NCI-H2081 (cell line): ENCODE results near the gene SNTG2.
A peak's percentile ranks its signal among the peaks of the same experiment; 100 is the strongest.
"Not testable (repeated sequence)": the region's sequence is repeated elsewhere in the genome, so short reads cannot be mapped to it uniquely, and the experiment has no call there.

Experiments used
- DNase-seq, 2 experiments: peaks; one replicate each; lab custom pipeline; 2025; lab: John Stamatoyannopoulos, UW

Gene SNTG2

DNA sequence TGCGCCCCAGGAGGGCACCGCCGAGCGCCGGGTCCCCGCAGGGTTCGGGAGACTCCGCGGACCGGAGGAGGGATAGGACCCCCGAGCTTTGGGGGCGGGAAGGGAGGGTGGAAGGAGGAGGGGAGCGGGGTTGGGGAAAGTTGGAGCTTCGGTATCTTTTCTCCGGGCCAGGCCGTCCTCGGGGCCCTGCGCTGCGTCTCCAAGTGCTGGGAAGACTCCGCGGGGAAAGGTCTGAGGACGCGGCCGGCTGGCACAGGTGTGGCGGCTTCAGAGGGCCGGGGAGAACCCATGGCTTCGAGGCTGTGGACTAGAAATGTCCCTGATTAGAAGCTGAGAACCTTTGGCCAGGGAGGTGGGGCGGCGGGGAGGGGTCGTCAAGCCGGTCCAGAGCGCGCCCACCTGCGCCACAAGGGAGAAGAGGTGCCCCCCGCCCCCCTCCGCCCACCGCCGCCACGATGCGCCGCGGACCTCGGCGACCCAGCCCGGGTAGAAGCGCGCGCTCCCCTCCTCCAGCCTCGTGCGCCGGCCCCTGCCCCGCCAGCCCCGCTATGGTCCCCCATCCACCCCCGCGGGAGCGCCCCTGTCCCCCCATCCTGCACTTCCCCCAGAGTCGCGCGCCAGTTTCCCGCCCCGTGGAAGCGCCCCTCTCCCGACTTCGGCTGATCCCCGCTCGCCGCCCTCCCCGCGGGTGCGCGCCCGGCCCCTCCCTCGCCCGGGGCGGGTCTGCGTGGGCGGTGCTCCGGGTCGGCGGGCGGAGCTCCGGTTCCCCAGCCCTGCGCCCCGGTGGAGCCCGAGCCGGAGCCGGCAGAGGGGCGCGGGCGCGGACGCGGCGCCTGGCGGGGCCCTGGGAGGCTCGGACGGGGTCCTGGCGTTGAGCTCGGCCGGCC lies at the start of gene SNTG2:
Gene SNTG2, plus strand, starts transcription at position 770 of the 887 bp plus-strand sequence. CDS start 148 bp downstream, outside the sequence.
- peak; percentile 68 to 75 for DNase-seq

DNA sequence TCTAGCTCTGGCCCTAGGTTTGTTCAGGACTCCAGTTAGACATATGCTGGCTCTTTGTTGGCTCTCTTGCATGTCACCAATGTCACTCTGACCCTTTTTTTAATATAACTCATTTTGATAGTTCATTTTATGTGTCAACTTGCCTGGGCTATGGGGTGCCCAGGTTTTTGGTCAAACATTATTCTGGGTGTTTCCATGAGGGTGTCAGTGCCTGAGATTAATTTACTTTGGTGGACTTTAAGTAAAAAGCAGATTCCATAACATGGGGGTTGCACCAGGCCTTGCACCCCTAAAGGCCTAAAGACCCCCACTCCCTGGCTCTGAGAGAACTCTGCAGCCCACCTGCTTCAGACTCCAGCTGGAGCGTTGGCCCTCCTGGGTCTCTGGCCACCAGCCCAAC lies 48.1 kb upstream of the SNTG2 start:
- DNase-seq: no peak

DNA sequence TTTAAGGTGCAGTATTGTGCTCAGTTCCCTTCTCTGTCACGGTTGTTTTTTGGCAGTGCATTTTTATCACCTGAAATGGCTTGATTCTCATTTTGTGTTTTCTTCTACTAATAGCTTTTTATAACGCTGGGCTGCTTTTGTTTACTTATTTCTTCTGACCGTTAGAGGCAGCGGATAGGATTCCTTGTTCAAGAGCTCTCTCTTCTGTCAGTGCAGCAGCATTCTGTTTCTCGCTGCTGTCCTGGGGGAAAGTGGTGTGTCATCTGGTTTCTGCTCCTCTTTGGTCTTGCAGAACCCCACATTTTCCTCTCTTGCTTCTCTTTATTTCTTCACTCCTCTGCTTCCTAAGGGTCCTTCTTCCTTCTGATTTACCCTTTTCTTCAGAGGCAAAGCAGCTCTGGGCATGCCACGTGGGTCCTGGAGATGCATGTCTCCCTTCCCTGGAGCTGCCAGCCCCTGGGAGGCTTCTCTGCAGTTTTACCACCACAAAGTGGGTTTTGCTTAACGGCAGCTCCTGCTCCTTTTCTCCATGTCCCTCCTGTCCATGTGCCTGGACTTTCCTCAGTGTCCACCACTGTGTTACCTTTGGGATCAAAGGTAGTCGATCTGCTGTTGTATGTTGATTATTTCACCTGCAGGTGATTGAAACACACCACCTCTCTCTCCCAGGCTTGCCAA lies 47.3 kb upstream of the SNTG2 start:
- peak; percentile 40 to 67 for DNase-seq

- DNase-seq: peak; percentile 46 to 73
Observed at GRCh38 chr2:904246-905024, 46.2 kb upstream of the SNTG2 start.

DNA sequence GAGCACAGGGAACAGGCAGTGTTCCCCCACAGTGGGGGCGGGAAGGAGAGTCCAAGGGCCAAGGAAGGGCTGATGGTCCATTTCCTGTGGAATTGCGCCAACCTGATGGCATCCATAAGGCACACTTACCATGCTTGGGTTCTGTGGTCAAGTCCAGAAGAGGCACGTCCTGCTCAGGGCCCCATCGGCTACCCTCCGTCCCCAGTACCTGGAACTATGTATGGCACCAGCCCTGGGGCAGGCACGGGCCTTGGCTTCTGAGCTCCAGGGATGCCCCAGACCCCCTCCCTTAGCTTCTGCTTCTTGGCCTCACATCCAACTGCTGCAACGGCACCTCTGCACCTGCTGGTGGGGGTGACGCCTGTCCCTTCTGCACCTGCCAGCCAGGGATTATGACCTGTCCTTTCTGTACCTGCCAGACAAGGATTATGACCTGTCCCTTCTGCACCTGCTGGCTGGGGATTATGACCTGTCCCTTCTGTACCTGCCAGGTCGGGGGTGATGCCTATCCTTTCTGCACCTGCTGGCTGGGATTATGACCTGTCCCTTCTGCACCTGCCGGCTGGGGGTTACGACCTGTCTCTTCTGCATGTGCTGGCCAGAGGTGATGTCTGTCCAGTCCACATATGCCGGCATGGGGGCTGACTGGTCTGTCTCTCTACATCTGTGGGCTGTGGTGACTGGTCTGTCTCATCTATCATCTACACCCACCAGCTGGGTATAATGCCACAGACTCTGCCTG lies 45.4 kb upstream of the SNTG2 start:
- DNase-seq: peak in 1 of 2 experiments; percentile 34

DNA sequence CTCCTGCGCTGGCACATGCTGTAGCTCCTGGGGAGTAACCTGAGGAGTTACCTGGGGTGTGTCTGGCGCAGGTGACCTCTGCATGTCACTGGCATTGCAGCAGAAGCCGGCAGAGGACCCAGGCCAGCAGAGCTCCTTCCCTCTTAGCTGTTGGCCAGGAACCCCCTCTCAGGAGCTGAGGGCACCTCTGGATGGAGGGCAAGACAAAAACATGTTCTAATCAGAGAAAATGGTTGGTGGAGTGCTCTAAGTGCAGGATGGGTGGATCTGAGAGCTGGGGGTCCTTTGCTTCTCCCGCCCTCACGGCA lies 44.9 kb upstream of the SNTG2 start:
- peak in 1 of 2 experiments; percentile 20 for DNase-seq

DNA sequence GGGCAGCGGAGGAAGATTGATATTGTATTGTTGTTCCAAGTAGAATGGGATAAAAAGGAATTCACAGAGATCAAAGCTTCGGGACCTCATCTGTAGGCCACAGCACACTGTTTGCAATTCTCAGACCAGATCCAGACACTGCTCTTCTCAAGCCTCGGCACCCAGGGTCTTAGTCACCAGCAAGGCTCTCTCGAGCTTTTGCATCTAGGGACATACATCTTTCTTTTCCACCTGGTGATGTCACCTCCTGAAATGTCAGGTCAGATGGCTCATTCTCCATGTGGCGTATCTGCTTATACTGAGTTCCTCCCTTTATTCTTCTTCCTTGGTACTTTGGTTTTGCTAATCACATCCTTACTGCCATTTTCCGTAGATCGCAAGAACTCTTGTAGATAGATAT lies 42.9 kb upstream of the SNTG2 start:
- DNase-seq: no peak

DNA sequence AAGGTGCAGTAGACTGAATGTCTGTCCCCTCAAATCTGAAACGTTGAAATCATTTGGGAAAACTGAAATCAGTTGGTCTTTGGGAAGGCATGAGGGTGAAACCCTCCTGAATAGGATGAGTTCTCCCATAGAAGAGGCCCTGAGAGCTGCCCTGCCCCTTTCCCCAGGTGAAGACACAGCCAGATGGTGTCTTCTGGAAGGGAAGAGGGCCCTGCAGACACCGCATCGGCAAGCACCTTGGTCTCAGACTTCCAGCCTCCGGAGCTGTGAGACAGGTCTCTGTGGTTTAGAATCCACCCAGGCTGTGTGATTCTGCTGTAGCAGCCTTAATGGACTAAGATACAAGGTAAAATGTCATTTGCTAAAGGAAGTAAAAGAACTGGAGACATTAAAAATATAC lies 42.1 kb upstream of the SNTG2 start:
- no peak for DNase-seq

DNA sequence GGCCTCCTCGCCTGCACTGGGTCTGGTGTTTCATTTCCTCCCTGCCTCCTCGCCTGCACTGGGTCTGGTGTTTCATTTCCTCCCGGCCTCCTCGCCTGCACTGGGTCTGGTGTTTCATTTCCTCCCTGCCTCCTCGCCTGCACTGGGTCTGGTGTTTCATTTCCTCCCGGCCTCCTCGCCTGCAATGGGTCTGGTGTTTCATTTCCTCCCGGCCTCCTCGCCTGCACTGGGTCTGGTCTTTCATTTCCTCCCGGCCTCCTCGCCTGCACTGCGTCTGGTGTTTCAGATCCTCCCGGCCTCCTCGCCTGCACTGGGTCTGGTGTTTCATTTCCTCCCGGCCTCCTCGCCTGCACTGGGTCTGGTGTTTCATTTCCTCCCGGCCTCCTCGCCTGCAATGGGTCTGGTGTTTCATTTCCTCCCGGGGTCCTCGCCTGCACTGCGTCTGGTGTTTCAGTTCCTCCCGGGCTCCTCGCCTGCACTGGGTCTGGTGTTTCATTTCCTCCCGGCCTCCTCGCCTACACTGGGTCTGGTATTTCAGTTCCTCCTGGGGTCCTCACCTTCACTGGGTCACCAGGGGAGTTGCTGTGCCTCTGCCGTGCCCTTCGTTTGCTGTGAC lies 40.8 kb upstream of the SNTG2 start:
- not testable (repeated sequence) for DNase-seq

GRCh38 chr2:910698-911097 lies 40.0 kb upstream of the SNTG2 start:
- DNase-seq: no peak

GRCh38 chr2:915979-916378 lies 34.7 kb upstream of the SNTG2 start:
- no peak for DNase-seq

DNA sequence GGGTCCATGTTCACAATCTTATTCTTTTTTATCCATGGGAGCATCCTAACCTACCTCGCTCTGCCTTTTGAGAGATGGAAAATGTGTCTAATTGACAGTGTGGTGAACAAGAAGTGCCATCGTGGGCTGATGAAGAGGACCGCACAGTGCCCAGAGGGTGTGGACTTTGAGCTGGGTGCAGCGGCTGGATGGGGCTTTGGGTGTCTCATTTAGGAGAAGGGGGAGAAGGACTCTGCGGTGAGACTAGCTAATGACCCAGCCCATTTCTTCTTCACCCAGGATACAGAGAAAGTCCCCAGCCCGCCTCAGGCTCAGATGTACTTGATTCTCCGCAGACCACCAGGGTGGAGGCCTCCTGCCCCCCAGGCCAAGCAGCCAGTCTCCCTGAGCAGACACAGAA lies 33.7 kb upstream of the SNTG2 start:
- DNase-seq: no peak

DNA sequence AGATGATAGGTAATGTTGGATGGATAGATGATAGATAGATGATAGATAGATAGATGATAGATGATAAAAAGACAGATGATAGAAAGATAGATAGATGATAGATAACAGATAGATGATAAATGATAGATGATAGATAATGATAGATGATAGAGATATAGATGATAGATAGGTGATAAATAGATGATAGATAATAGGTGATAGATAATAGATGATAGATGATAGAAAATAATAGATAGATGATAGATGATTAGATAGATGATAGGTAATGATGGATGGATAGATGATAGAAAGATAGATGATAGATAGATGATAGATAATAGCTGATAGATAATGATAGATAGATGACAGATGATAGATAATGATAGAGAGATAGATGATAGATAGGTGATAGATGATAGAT lies 31.0 kb upstream of the SNTG2 start:
- DNase-seq: no peak

- no peak for DNase-seq
Observed at GRCh38 chr2:920573-920972, 30.1 kb upstream of the SNTG2 start.

- DNase-seq: no peak
Observed at GRCh38 chr2:920999-921398, 29.6 kb upstream of the SNTG2 start.

DNA sequence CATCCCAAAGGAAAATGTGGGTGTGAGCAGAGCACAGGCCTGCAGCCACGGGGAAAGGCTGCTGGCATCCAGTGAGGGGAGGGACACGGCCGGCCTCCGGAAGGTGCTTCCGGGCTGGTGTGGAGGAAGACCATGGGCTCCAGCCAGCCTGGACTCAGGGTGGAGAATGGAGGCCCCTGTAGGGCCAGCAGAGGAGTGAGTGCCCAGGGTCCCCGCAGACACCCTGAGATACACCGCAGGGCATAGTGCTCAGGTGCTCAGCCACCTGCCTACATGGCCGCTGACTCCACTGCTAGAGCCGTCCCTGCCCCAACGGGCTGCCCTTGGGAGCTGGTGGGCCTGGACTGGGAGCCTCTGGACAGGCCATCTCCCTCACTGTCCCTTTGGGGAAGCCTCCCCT lies 28.5 kb upstream of the SNTG2 start:
- no peak for DNase-seq

- DNase-seq: no peak
Observed at GRCh38 chr2:923832-924601, 26.6 kb upstream of the SNTG2 start.

GRCh38 chr2:924701-925100 lies 25.9 kb upstream of the SNTG2 start:
- DNase-seq: no peak

DNA sequence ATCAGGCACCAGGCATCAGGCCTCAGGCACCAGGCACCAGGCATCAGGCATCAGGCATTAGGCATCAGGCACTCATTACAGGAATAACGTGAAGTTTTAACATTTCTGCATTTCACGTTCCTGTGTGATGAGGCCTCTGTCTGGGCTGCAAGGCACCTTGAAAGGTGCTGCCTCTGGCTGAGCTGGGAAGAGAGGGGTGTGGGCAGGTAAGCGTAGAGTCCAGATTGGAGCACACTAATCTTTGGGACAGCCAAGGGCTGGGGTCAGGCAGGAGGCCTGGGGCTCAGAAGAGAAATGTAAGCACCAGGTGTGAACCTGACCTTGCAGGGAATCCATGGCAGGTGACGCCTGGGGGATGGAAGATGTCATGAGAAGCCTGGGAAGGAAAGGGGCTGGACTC lies 25.3 kb upstream of the SNTG2 start:
- DNase-seq: no peak

DNA sequence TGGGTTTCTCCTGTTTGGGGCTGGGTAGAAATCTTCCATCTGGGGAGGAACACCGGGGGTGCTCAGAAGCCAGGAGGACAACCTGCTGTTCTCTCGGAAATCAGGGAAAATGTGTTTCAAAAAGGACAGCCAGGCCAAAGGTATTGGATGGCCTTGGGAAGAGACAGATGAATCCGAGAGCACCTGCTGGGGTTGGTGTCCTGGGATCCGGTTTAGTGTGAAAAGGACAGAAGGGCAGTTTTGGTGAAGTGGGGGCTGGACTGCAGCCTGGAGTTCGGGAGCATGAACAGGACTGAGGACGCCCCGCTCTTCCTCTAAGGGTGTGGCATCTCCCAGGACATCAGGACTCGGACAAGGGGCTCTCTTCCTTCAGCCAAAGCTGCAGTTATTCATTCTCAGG lies 24.9 kb upstream of the SNTG2 start:
- DNase-seq: no peak

DNA sequence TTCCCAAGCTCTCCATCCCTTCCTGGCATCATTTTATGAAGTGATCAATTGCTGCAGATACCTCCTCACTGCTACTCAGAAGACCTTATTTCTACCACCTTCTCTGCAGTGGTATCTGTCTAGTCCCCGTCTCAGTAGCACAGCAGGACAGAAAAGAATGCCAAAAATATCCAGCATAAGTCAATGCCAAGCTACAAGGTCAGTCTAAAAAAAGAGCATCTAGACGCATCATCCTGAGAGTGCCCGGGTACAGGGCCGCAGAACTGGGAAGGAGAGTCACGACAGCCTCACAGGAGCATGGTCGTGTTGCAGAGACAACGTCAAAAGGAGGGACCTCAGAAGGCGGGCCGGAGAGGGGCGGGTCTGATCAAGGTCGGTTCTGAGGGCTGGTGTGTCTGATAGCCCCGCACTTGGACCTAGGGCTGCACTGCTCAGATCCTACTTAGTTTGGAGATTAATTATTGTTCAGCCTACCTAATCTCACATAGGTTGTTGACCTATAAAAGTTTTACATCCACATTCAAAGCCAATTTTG lies 24.3 kb upstream of the SNTG2 start:
- no peak for DNase-seq
